HEK293 (cell line): ENCODE results near the gene FTH1.

Experiments
- CTCF ChIA-PET: fragments of 350-600 bp; formaldehyde crosslinking; extraction: SDS; loops from one replicate; lab custom pipeline; 2021; ENCODE audit warnings: antibody characterized with exemption; lab: Yijun Ruan, JAX
- POLR2A ChIA-PET: fragments of 300-600 bp; formaldehyde crosslinking; extraction: SDS; loops from one replicate; lab custom pipeline; 2020; ENCODE audit warnings: antibody characterized with exemption, inconsistent platforms; lab: Yijun Ruan, JAX
- H3K27ac ChIP-seq: fragments of 200-500 bp; sonication (Bioruptor generic); 2 replicates; pipeline ENCODE4 v1.5.1; 2014; ENCODE audit warnings: low read depth, low read length, control low read depth, inconsistent platforms; ENCODE audit errors: extremely low read depth
- H3K36me3 ChIP-seq, 2 experiments: fragments of 200-500 bp in 1 of 2; sonication (Bioruptor generic) in 1 of 2; 1 replicate in 1 of 2; 2 replicates in 1 of 2; pipeline ENCODE4 v1.5.1; 2014 to 2017; ENCODE audit warnings: inconsistent platforms in 2 of 2, low read length in 2 of 2; ENCODE audit not compliant: control insufficient read depth in 2 of 2, insufficient read depth in 1 of 2
- H3K4me1 ChIP-seq: fragments of 200-500 bp; sonication (Bioruptor generic); 2 replicates; pipeline ENCODE4 v1.5.1; 2014; ENCODE audit warnings: mild to moderate bottlenecking, low read length, inconsistent platforms; ENCODE audit not compliant: control insufficient read depth, insufficient read depth
- H3K4me3 ChIP-seq: 2 replicates; pipeline ENCODE4 v1.5.1; 2011; ENCODE audit warnings: low read depth, mild to moderate bottlenecking, control low read depth, low read length, moderate library complexity
- H3K9me3 ChIP-seq: fragments of 200-500 bp; sonication (Bioruptor generic); 2 replicates; pipeline ENCODE4 v1.5.1; 2014; ENCODE audit warnings: low read depth, low read length, inconsistent platforms; ENCODE audit not compliant: control insufficient read depth, insufficient read depth
- GLIS2 ChIP-seq: fragments of 450-650 bp; formaldehyde crosslinking; IDR thresholded peaks from 2 replicates; pipeline ENCODE4 v1.5.1; 2016; ENCODE audit warnings: missing biosample characterization, missing genetic modification characterization
- INSM2 ChIP-seq: fragments of 450-650 bp; formaldehyde crosslinking; IDR thresholded peaks from 2 replicates; pipeline ENCODE4 v1.5.1; 2016; ENCODE audit warnings: missing biosample characterization, missing genetic modification characterization
- KLF17 ChIP-seq: fragments of 450-650 bp; formaldehyde crosslinking; IDR thresholded peaks from 2 replicates; pipeline ENCODE4 v1.5.1; 2016; ENCODE audit warnings: missing biosample characterization, missing genetic modification characterization
- MEIS1 ChIP-seq: sonication (generic); formaldehyde crosslinking; IDR thresholded peaks from 2 replicates; pipeline ENCODE4 v1.8.1; 2022; ENCODE audit warnings: missing genetic modification reagents, mild to moderate bottlenecking, borderline replicate concordance
- PRDM6 ChIP-seq: fragments of 450-650 bp; formaldehyde crosslinking; IDR thresholded peaks from 2 replicates; pipeline ENCODE4 v1.5.1; 2017; ENCODE audit warnings: missing biosample characterization, missing genetic modification characterization
- ZBTB17 ChIP-seq: fragments of 450-650 bp; formaldehyde crosslinking; IDR thresholded peaks from 2 replicates; pipeline ENCODE4 v1.5.1; 2016; ENCODE audit warnings: missing biosample characterization, missing genetic modification characterization
- ZFP3 ChIP-seq: fragments of 450-650 bp; formaldehyde crosslinking; IDR thresholded peaks from 2 replicates; pipeline ENCODE4 v1.5.1; 2016; ENCODE audit warnings: low read depth, missing biosample characterization, missing genetic modification characterization
- ZNF157 ChIP-seq: fragments of 450-650 bp; formaldehyde crosslinking; IDR thresholded peaks from 2 replicates; pipeline ENCODE4 v1.5.1; 2016; ENCODE audit warnings: missing biosample characterization, missing genetic modification characterization
- ZNF19 ChIP-seq: fragments of 450-650 bp; formaldehyde crosslinking; IDR thresholded peaks from 2 replicates; pipeline ENCODE4; 2016; ENCODE audit warnings: missing biosample characterization, missing genetic modification characterization, low read depth
- ZNF2 ChIP-seq: fragments of 450-650 bp; formaldehyde crosslinking; IDR thresholded peaks from 2 replicates; pipeline ENCODE4 v1.5.1; 2016; ENCODE audit warnings: missing biosample characterization, missing genetic modification characterization
- ZNF280C ChIP-seq: fragments of 450-650 bp; formaldehyde crosslinking; IDR thresholded peaks from 2 replicates; pipeline ENCODE4 v1.5.1; 2016; ENCODE audit warnings: missing biosample characterization, missing genetic modification characterization
- ZNF280D ChIP-seq: fragments of 450-650 bp; formaldehyde crosslinking; IDR thresholded peaks from 2 replicates; pipeline ENCODE4 v1.5.1; 2016; ENCODE audit warnings: missing biosample characterization, missing genetic modification characterization
- ZNF341 ChIP-seq: fragments of 450-650 bp; formaldehyde crosslinking; IDR thresholded peaks from 2 replicates; pipeline ENCODE4; 2016; ENCODE audit warnings: low read depth, missing biosample characterization, missing genetic modification characterization
- ZNF426 ChIP-seq: fragments of 450-650 bp; formaldehyde crosslinking; IDR thresholded peaks from 2 replicates; pipeline ENCODE4 v1.5.1; 2017; ENCODE audit warnings: missing biosample characterization, missing genetic modification characterization, mild to moderate bottlenecking, inconsistent platforms, moderate library complexity
- ZSCAN30 ChIP-seq: fragments of 450-650 bp; IDR thresholded peaks from 2 replicates; pipeline ENCODE4 v1.5.1; 2018; ENCODE audit warnings: missing biosample characterization, mild to moderate bottlenecking, missing genetic modification characterization, moderate library complexity
- TF ChIP-seq, protein P1 (sequence below): fragments of 450-650 bp; formaldehyde crosslinking; IDR thresholded peaks from 2 replicates; pipeline ENCODE4 v1.5.1; 2016; ENCODE audit warnings: missing biosample characterization, missing genetic modification characterization

The FTH1 gene

DNA sequence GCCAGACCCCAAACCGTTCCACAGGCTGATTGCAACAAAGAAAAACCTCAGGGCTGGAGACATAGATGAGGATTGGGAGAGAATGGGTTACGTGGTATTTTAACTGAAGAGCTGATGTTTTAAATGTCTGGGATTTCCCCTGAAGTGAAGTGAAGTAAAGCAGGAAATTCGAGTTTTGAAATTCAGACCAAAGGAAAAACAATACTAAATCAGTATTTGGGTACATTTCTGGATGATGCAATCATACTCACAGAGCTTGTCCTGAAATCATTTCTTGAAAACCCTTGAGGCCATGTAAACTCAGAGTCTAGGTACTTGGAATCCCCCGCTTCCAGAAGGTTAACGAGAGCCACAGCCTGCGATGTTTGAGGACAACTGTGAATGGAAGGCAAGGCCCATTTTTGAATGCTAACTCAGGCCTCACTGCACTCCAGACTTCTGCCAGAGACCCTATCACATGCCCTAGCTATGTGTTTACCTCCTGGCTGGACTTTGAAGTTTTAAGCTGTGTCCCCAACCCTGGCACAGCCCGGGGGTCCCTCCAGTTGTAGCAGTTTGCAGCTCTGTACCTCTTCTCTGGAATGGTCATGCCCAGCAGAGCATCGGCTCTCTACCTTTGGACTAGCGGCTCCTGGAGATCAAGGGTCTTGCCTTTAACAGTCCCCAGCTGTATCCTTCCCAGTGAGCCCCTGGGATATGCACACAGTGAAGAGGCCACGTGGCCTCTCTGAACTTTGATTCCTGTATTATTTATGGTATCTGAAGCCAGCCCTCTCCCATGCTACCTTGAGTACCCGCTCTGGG is 5.4 kb upstream of the FTH1 start:
- Histone ChIP-seq H3K9me3 (no peaks in the 10 kb centered on the region), H3K27ac (peak overlapping the region; percentile 17; the same call in 1 of the 2 replicates), H3K36me3 (no peaks in the 10 kb centered on the region), H3K4me3 (no peak overlapping the region)
- POLR2A ChIA-PET, result no interaction called here
- TF ChIP-seq ZNF280D (tag by site-specific recombination) (no peak), PRDM6 (tag by site-specific recombination) (0 out of 2 replicates have a peak, but pooled peaks have one; percentile 55), KLF17 (tag by site-specific recombination) (no peak), ZNF426 (tag by site-specific recombination) (no peak), ZSCAN30 (no peak), ZNF2 (tag by site-specific recombination) (no peak), ZBTB17 (0 out of 2 replicates have a peak, but pooled peaks have one; percentile 10), ZNF19 (tag by site-specific recombination) (no peak)
- TF ChIP-seq, all 188 proteins: peak for 2
- CTCF ChIA-PET, result interaction anchor here (0.7 to 2.0 kb wide), 8 partner anchors 22 to 135 kb away, joined by 3 to 5 read pairs (median 4); no protein-coding TSS in a partner anchor
- H3K4me1 ChIP-seq, result 0 out of 2 replicates have a peak, but pooled peaks cover 5% of the 10 kb centered on the region

- Histone ChIP-seq H3K36me3 (no peaks in the 10 kb centered on the region), H3K4me3 (no peak overlapping the region), H3K4me1 (0 out of 2 replicates have a peak, but pooled peaks cover 5% of the 10 kb centered on the region), H3K27ac (peak overlapping the region; percentile 17; the same call in 1 of the 2 replicates), H3K9me3 (no peaks in the 10 kb centered on the region)
- ChIA-PET POLR2A (interaction anchor here (0.7 to 1.8 kb wide), 2 partner anchors 23 to 63 kb away, joined by 4 to 7 read pairs; no protein-coding TSS in a partner anchor), CTCF (interaction anchor here (0.6 to 2.0 kb wide), 8 partner anchors 70 to 239 kb away, joined by 3 to 5 read pairs (median 3); no protein-coding TSS in a partner anchor)
- no peak for TF ChIP-seq GLIS2 (tag by site-specific recombination)
- no peak for TF ChIP-seq ZNF341 (tag by site-specific recombination)
- TF ChIP-seq, protein P1, sequence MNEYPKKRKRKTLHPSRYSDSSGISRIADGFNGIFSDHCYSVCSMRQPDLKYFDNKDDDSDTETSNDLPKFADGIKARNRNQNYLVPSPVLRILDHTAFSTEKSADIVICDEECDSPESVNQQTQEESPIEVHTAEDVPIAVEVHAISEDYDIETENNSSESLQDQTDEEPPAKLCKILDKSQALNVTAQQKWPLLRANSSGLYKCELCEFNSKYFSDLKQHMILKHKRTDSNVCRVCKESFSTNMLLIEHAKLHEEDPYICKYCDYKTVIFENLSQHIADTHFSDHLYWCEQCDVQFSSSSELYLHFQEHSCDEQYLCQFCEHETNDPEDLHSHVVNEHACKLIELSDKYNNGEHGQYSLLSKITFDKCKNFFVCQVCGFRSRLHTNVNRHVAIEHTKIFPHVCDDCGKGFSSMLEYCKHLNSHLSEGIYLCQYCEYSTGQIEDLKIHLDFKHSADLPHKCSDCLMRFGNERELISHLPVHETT (tag by site-specific recombination), result no peak
- no peak for TF ChIP-seq INSM2
- TF ChIP-seq ZNF157, result no peak
- TF ChIP-seq ZNF280C (tag by site-specific recombination), result no peak
- TF ChIP-seq MEIS1 (CRISPR knock-in tag), result no peak
- TF ChIP-seq ZFP3, result no peak
Measured at GRCh38 chr11:61972112-61972671, 4.8 kb upstream of the FTH1 start.
